ENCODE data around the gene RAB40C. TPM values are rescaled to one million over a fixed set of nuclear protein-coding genes. Genes with fewer than 3 reads are reported as not detected.

Gene RAB40C
- total RNA-seq, 1 donor, result 11.2 TPM

GRCh38 chr16:661184-661821 lies 71.4 kb downstream of the RAB40C start:
- H3K4me2 ChIP-seq (ENCODE audit: insufficient read depth, low read length), result no peak overlapping the region
- H3K36me3 ChIP-seq (ENCODE audit: insufficient read depth, low read length), result peaks cover 2% of the 10 kb centered on the region
- no peak overlapping the region for H2AFZ ChIP-seq (ENCODE audit: low read length)
- no peak for TF ChIP-seq CTCF (IDR thresholded peaks at IDR 0.05; ENCODE audit: extremely low read depth, low read depth, low read length)
- no peaks in the 10 kb centered on the region for H3K9me3 ChIP-seq (ENCODE audit: low read depth, low read length)
- H3K27ac ChIP-seq (ENCODE audit: low read depth, low read length), result no peak overlapping the region
- H3K4me3 ChIP-seq (ENCODE audit: insufficient read depth, low read length), result no peak overlapping the region
- H3K27me3 ChIP-seq (ENCODE audit: insufficient read depth, low read length), result no peaks in the 10 kb centered on the region
- H3K4me1 ChIP-seq (ENCODE audit: insufficient read depth, low read length), result no peaks in the 10 kb centered on the region
- no peaks in the 10 kb centered on the region for H4K20me1 ChIP-seq (ENCODE audit: insufficient read depth, low read length)
- H3K79me2 ChIP-seq (ENCODE audit: insufficient read depth, low read length), result no peaks in the 10 kb centered on the region
- no peak for DNase-seq (ENCODE audit: insufficient read length, low spot score, missing footprints)

DNA sequence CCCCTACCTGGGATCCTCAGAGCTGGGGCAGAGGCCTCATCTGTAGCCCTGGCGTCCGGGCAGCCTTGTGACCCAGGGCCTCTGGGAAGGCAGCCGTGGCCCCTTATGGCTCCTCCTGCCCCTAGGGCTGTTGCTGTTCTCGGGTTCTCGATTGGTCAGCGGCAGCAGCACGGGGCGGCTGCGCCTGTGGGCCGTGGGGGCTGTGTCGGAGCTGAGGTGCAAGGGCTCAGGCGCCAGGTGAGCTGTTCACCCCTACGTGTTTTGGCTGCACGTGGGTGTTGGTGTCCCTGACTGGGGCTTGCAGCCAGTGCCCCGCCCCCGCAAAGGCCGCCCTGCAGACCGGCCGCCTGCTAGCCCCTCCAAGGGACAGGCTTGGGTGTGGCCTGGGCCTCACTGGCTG lies 72.2 kb downstream of the RAB40C start:
- DNase-seq (ENCODE audit: insufficient read length, low spot score, missing footprints), result no peak
- H3K9me3 ChIP-seq (ENCODE audit: low read depth, low read length), result no peaks in the 10 kb centered on the region
- no peak overlapping the region for H3K27ac ChIP-seq (ENCODE audit: low read depth, low read length)
- no peaks in the 10 kb centered on the region for H4K20me1 ChIP-seq (ENCODE audit: insufficient read depth, low read length)
- no peak overlapping the region for H3K4me2 ChIP-seq (ENCODE audit: insufficient read depth, low read length)
- no peak overlapping the region for H2AFZ ChIP-seq (ENCODE audit: low read length)
- no peak overlapping the region for H3K4me3 ChIP-seq (ENCODE audit: insufficient read depth, low read length)
- H3K4me1 ChIP-seq (ENCODE audit: insufficient read depth, low read length), result no peaks in the 10 kb centered on the region
- no peaks in the 10 kb centered on the region for H3K79me2 ChIP-seq (ENCODE audit: insufficient read depth, low read length)
- no peaks in the 10 kb centered on the region for H3K27me3 ChIP-seq (ENCODE audit: insufficient read depth, low read length)
- TF ChIP-seq CTCF (IDR thresholded peaks at IDR 0.05; ENCODE audit: extremely low read depth, low read depth, low read length), result no peak
- H3K36me3 ChIP-seq (ENCODE audit: insufficient read depth, low read length), result peaks cover 2% of the 10 kb centered on the region

- no peak for DNase-seq (ENCODE audit: insufficient read length, low spot score, missing footprints)
- Histone ChIP-seq H3K36me3 (ENCODE audit: insufficient read depth, low read length) (peaks cover 2% of the 10 kb centered on the region), H2AFZ (ENCODE audit: low read length) (no peak overlapping the region), H3K27ac (ENCODE audit: low read depth, low read length) (no peak overlapping the region), H4K20me1 (ENCODE audit: insufficient read depth, low read length) (no peaks in the 10 kb centered on the region), H3K27me3 (ENCODE audit: insufficient read depth, low read length) (no peaks in the 10 kb centered on the region), H3K79me2 (ENCODE audit: insufficient read depth, low read length) (peaks cover 2% of the 10 kb centered on the region), H3K4me2 (ENCODE audit: insufficient read depth, low read length) (no peak overlapping the region), H3K9me3 (ENCODE audit: low read depth, low read length) (no peaks in the 10 kb centered on the region), H3K4me1 (ENCODE audit: insufficient read depth, low read length) (peaks cover under 1% of the 10 kb centered on the region), H3K4me3 (ENCODE audit: insufficient read depth, low read length) (no peak overlapping the region)
- TF ChIP-seq CTCF (IDR thresholded peaks at IDR 0.05; ENCODE audit: extremely low read depth, low read depth, low read length), result no peak
These were observed 72.7 kb downstream of the RAB40C start for GRCh38 chr16:662597-662996.

DNA sequence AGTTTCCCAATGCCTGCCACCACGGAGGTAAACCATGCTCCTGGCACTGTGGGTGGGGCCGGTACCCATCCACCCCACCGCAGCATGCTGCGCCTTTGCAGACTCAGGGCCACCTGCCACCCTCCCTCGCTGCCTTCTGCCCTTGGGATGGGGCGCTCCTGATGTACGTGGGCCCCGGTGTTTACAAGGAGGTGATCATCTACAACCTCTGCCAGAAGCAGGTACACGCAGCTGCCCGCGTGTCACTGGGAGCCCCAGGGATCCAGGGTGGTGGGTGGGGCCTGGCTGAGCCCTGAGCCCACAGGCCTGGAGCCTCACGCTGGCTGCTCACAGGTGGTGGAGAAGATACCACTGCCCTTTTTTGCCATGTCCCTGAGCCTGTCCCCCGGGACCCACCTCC lies 76.7 kb downstream of the RAB40C start:
- DNase-seq (ENCODE audit: insufficient read length, low spot score, missing footprints), result no peak
- H3K4me1 ChIP-seq (ENCODE audit: insufficient read depth, low read length), result peaks cover 10% of the 10 kb centered on the region
- TF ChIP-seq CTCF (IDR thresholded peaks at IDR 0.05; ENCODE audit: extremely low read depth, low read depth, low read length), result no peak

More for the DNA sequence above, 76.7 kb downstream of the RAB40C start:
- no peaks in the 10 kb centered on the region for H3K9me3 ChIP-seq (ENCODE audit: low read depth, low read length)
- peaks cover 35% of the 10 kb centered on the region for H3K79me2 ChIP-seq (ENCODE audit: insufficient read depth, low read length)
- H3K36me3 ChIP-seq (ENCODE audit: insufficient read depth, low read length), result peaks cover 20% of the 10 kb centered on the region
- H3K4me2 ChIP-seq (ENCODE audit: insufficient read depth, low read length), result no peak overlapping the region
- no peak overlapping the region for H3K4me3 ChIP-seq (ENCODE audit: insufficient read depth, low read length)
- H3K27me3 ChIP-seq (ENCODE audit: insufficient read depth, low read length), result no peaks in the 10 kb centered on the region
- H2AFZ ChIP-seq (ENCODE audit: low read length), result no peak overlapping the region
- no peak overlapping the region for H3K27ac ChIP-seq (ENCODE audit: low read depth, low read length)
- H4K20me1 ChIP-seq (ENCODE audit: insufficient read depth, low read length), result peaks cover 20% of the 10 kb centered on the region
